Erythroblast (primary cell): ENCODE measurements around the gene MICU1.

Experiments
- GATA1 ChIP-seq: IDR thresholded peaks from 2 replicates; pipeline ENCODE4 v1.6.1; 2011; ENCODE audit warnings: low read depth, mild to moderate bottlenecking, control low read depth, low read length, moderate library complexity
- POLR2A ChIP-seq: IDR thresholded peaks from 2 replicates; pipeline ENCODE4 v1.6.1; 2011; ENCODE audit warnings: mild to moderate bottlenecking, low read length

- TF ChIP-seq POLR2A (no peak), GATA1 (no peak)
Observed at GRCh38 chr10:72328829-72329204, 297.1 kb downstream of the MICU1 start.
